Renal cortex interstitium (tissue), 11 donors: ENCODE results near the gene WBP2. TPM values are rescaled to one million over a fixed set of nuclear protein-coding genes. Genes with fewer than 3 reads are reported as not detected.
A peak's percentile ranks its signal among the peaks of the same experiment; 100 is the strongest.
"Not testable (repeated sequence)": the region's sequence is repeated elsewhere in the genome, so short reads cannot be mapped to it uniquely, and the experiment has no call there.

Experiments used
- DNase-seq, 11 donors: peaks; one replicate each; pipeline ENCODE4 v3.0.0-alpha.2; 2013; ENCODE audit warnings: low read depth in 9 of 11, low spot score in 4 of 11; ENCODE audit errors: extremely low read depth in 1 of 11
- polyA plus RNA-seq, 3 donors: library from polyadenylated mRNA; unstranded; fragments of 120-200 nt; gene quantifications; one replicate each; pipeline ENCODE4 v1.2.1, GENCODE V29; 2013; ENCODE audit not compliant: insufficient read length in 3 of 3

Gene WBP2
- polyA plus RNA-seq, 3 donors: 73.9 to 104 (median 86.0) TPM

GRCh38 chr17:75874323-75875181 is 19.4 kb upstream of the WBP2 start:
- DNase-seq: no peak

- DNase-seq: no peak
Measured at GRCh38 chr17:75873587-75874322, 18.6 kb upstream of the WBP2 start.

GRCh38 chr17:75872434-75873351 is 17.6 kb upstream of the WBP2 start:
- no peak for DNase-seq

- DNase-seq: not testable (repeated sequence)
Measured at GRCh38 chr17:75870228-75870627, 15.1 kb upstream of the WBP2 start.

GRCh38 chr17:75869282-75870141 is 14.4 kb upstream of the WBP2 start:
- no peak for DNase-seq

GRCh38 chr17:75868730-75869281 is 13.7 kb upstream of the WBP2 start:
- not testable (repeated sequence) for DNase-seq

- DNase-seq: not testable (repeated sequence)
Measured at GRCh38 chr17:75865404-75866188, 10.5 kb upstream of the WBP2 start.

GRCh38 chr17:75864887-75865286 is 9.8 kb upstream of the WBP2 start:
- not testable (repeated sequence) for DNase-seq

- peak in 8 of 11 donors; percentile 70 to 88 (median 82) for DNase-seq
Measured at GRCh38 chr17:75864448-75864871, 9.3 kb upstream of the WBP2 start.

GRCh38 chr17:75861927-75862317 is 6.8 kb upstream of the WBP2 start:
- no peak for DNase-seq

GRCh38 chr17:75859358-75859757 is 4.2 kb upstream of the WBP2 start:
- not testable (repeated sequence) for DNase-seq

- no peak for DNase-seq
Measured at GRCh38 chr17:75856062-75856756, 1.1 kb upstream of the WBP2 start.

GRCh38 chr17:75854881-75855309 is 240 bp downstream of the WBP2 start:
- no peak for DNase-seq

GRCh38 chr17:75854101-75854748 is 910 bp downstream of the WBP2 start:
- DNase-seq: no peak

- DNase-seq: no peak
Measured at GRCh38 chr17:75853433-75853832, 1.7 kb downstream of the WBP2 start.

GRCh38 chr17:75851693-75851991 is 3.5 kb downstream of the WBP2 start:
- DNase-seq: not testable (repeated sequence)
